IPS-20b (cell line): ENCODE measurements around the gene IL12RB1.

Source experiments
- H3K27ac ChIP-seq: one replicate; pipeline ENCODE4 v1.5.1; 2013; ENCODE audit warnings: low read length
- H3K27me3 ChIP-seq: 2 replicates; pipeline ENCODE4 v1.6.1; 2013; ENCODE audit warnings: mild to moderate bottlenecking, low read length, inconsistent platforms; ENCODE audit not compliant: insufficient read depth
- H3K36me3 ChIP-seq: 2 replicates; pipeline ENCODE4 v1.6.1; 2013; ENCODE audit warnings: low read depth, mild to moderate bottlenecking, inconsistent platforms, low read length, moderate library complexity; ENCODE audit not compliant: insufficient read depth
- H3K4me1 ChIP-seq: 2 replicates; pipeline ENCODE4 v1.6.1; 2013; ENCODE audit warnings: mild to moderate bottlenecking, control low read depth, inconsistent platforms, low read length, moderate library complexity; ENCODE audit not compliant: insufficient read depth
- H3K4me3 ChIP-seq: 2 replicates; pipeline ENCODE4 v1.5.1; 2013; ENCODE audit warnings: mild to moderate bottlenecking, low read length, inconsistent platforms
- H3K9ac ChIP-seq: 2 replicates; pipeline ENCODE4 v1.6.1; 2013; ENCODE audit warnings: low read depth, mild to moderate bottlenecking, inconsistent platforms, low read length, moderate library complexity
- H3K9me3 ChIP-seq: 2 replicates; pipeline ENCODE4 v1.6.1; 2013; ENCODE audit warnings: mild to moderate bottlenecking, low read depth, low read length, inconsistent platforms; ENCODE audit not compliant: insufficient read depth

IL12RB1 gene

DNA sequence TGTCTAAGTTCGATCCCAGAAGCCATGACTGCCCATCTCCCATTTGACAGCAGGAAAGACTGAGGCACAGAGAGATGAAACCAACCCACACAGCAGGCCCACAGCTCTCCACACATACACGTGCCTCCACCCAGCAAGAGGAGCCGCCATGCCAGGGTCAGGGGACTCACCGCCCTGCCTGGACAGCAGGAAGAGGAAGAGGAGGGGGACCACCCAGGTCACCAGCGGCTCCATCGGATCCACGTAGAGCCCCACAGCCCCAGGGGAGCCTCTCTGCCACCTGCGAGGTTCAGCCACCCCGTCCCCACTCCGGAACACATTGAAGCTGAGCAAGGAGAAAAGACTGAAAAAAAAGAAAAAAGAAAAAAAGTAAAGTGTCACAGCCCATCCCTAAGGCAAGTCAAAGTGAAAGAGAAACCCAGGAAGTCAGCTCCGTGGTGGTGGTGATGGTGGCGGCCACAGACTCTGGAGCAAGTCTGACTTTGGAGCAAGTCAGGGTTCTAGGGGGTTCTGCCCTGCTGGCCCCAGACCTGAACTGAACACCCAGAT, at the start of gene IL12RB1:
IL12RB1 (minus strand) TSS at position 345 of the 549 bp plus-strand sequence; CDS start at position 234, 111 bp downstream.
- H3K4me1 ChIP-seq, result no peaks in the 10 kb centered on the region
- H3K36me3 ChIP-seq, result no peaks in the 10 kb centered on the region
- no peak within 1 kb of the TSS for H3K4me3 ChIP-seq
- H3K9ac ChIP-seq, result no peak within 1 kb of the TSS
- no peaks in the 10 kb centered on the region for H3K27me3 ChIP-seq
- H3K9me3 ChIP-seq, result no peaks in the 10 kb centered on the region
- no peak within 1 kb of the TSS for H3K27ac ChIP-seq

DNA sequence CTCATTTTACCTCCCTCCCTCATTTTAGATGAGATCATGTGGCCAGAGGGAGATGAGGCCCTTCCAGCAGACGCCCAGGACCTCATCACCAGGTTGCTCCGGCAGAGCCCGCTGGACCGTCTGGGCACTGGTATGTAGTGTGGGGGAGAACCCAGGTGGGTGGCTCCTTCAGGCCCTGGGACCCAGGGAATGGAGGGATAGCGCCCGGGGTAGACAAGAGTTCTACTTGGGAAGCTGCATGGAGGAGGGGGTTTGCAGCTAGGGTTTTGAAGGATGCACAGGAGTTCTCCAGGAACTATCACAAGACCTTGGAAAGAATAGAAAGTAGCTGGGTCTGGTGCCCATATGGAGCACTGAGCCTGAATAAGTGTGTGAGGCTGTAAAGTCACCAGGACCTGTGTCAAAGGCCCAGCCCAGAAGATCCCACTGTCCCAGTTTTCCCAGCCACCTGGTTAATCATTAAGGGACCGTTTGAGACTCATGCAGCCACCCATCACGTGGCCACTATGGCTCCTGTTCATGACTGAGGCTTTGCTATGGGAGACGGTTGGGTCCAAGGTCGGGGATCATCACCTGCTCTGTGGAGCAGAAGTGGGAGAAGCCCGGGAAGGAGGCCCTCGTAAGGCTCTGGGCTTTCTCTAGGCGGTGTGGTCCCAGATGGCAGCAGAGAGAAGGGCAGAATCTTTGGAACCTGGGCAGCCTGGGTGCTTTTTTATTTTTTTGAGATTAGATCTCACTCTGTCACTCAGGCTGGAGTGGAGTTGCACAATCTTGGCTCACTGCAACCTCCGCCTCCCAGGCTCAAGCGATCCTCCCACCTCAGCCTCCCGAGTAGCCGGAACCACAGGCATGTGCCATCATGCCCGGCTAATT, 49.2 kb upstream of the IL12RB1 start:
- Histone ChIP-seq H3K27me3 (no peaks in the 10 kb centered on the region), H3K4me1 (no peaks in the 10 kb centered on the region), H3K36me3 (peaks cover 30% of the 10 kb centered on the region), H3K27ac (no peak overlapping the region), H3K4me3 (no peak overlapping the region), H3K9ac (no peak overlapping the region), H3K9me3 (no peaks in the 10 kb centered on the region)

DNA sequence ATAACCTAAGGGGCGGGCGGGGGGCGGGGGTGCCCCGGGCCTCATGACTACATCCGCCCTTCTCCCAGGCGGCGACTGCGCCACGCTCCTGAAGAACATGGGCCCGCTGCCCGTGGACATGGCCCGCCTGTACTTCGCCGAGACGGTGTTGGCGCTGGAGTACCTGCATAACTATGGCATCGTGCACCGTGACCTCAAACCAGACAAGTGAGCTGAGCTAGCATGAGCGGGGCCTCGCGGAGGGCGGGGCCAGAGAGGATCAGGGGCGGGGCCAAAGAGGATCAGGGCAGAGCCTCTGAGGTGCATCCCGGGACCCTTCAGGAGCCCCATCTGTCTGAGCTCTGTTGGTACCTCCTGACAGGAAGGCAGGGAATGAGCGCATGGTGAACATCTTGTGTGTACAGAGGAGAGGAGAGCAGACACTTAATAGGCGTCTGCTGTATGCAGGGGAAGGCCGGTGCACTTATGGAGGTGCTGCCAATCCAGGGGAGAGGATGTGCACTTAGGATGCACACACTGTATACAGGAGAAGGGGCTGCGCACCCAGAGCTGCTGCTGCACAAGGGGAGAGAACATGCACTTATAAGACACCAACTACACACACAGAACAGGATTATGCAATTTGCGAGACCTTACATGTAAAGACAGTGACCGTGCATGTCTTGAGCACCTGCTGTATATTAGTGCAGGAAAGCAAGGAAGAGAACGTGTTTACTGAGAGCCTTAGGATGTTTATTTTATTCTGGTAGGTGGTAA, 45.3 kb upstream of the IL12RB1 start:
- Histone ChIP-seq H3K27ac (no peak overlapping the region), H3K4me3 (no peak overlapping the region), H3K36me3 (peaks cover 30% of the 10 kb centered on the region), H3K4me1 (no peaks in the 10 kb centered on the region), H3K9me3 (no peaks in the 10 kb centered on the region), H3K27me3 (no peaks in the 10 kb centered on the region), H3K9ac (no peak overlapping the region)

DNA sequence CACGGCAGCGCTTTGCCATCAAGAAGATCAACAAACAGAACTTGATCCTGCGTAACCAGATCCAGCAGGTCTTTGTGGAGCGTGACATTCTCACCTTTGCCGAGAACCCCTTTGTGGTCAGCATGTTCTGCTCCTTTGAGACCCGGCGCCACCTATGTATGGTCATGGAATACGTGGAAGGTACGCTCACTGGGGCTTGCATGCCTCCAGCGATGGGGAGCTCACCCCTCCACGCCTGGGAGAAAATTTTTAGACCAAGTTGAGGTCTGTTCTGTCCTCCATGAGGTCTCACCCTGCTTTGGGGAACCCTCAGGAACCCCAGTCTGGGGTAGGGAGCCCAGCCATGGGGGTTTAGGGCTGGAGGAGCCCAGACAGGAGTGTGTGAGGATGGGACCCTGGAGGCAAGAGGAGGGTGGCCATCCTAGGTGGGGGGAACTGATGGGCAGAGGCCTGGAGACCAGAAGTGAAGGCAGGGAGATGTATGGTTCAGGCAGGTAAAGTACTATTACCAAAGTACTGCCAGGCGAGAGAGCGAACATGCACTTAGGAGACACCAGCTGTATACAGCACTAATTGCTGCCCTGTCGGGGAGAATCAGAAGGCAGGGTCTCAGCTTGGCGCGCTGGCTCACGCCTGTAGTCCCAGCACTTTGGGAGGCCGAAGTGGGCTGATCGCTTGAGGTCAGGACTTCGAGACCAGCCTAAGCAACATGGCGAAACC, 43.9 kb upstream of the IL12RB1 start:
- no peak overlapping the region for H3K4me3 ChIP-seq

DNA sequence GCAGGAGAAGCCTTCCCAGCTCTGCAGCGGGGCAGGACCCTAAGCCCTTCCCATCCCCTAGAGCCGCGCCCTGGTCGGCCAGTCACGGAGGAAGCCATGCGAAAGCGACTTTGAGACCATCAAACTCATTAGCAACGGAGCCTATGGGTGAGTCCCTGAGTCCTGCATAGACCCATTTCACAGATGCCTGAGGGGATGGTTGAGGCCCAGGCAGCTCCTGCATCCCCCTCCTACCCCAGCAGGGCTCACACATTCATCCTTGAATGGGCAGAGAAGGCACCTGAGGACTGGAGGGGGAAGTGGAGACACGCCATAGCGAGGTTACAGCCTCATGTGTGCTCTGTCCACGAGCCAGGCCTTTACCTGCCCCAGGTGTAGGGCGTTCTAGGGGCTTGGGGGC, 42.1 kb upstream of the IL12RB1 start:
- Histone ChIP-seq H3K27me3 (no peaks in the 10 kb centered on the region), H3K4me1 (no peaks in the 10 kb centered on the region), H3K4me3 (no peak overlapping the region), H3K9me3 (no peaks in the 10 kb centered on the region), H3K36me3 (peaks cover 31% of the 10 kb centered on the region), H3K27ac (no peak overlapping the region), H3K9ac (no peak overlapping the region)

More for the DNA sequence above, 43.9 kb upstream of the IL12RB1 start:
- H3K27me3 ChIP-seq, result no peaks in the 10 kb centered on the region
- peaks cover 24% of the 10 kb centered on the region for H3K36me3 ChIP-seq
- no peak overlapping the region for H3K9ac ChIP-seq
- H3K9me3 ChIP-seq, result no peaks in the 10 kb centered on the region
- H3K4me1 ChIP-seq, result no peaks in the 10 kb centered on the region
- no peak overlapping the region for H3K27ac ChIP-seq

DNA sequence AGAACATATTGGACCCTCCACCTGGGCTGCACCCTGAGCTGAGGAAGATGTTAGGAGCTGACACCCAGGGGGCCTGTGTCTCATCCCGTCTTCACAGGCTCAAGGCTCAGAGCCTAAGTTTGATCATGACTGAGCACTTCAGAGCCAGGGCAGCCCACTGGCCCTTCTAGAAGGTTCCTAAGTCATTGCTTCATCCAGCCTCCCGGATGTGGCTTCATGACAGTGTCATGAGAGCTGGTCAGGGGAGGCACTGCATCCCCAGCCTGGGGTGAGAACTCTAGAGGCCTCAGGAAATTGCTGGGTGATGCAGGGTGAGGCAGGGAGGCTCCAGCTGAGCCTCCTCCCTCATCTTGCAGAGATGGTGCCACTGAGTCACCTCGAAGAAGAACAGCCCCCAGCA, 41.3 kb upstream of the IL12RB1 start:
- no peak overlapping the region for H3K4me3 ChIP-seq
- H3K9ac ChIP-seq, result no peak overlapping the region
- H3K27me3 ChIP-seq, result no peaks in the 10 kb centered on the region
- H3K4me1 ChIP-seq, result no peaks in the 10 kb centered on the region
- H3K27ac ChIP-seq, result no peak overlapping the region
- H3K36me3 ChIP-seq, result peaks cover 36% of the 10 kb centered on the region
- H3K9me3 ChIP-seq, result no peaks in the 10 kb centered on the region

DNA sequence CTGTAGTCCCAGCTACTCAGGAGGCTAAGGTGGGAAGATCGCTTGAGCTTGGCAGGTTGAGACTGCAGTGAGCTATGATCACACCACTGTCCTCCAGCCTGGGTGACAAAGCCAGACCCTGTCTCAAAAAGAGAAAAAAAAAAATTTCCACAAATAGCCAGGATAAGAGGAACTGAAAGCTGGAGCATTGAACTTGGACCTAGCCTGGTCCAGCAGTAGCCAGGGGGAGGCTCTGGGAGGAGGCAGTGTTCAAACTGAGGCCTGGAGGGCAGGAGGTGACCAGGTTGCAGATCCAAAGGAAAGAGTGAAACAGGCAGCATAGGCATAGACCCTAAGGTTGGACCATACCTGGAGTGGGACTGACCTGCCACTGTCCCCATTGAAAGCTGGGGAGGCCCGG, 39.4 kb upstream of the IL12RB1 start:
- H3K27me3 ChIP-seq, result no peaks in the 10 kb centered on the region
- H3K4me1 ChIP-seq, result no peaks in the 10 kb centered on the region
- no peak overlapping the region for H3K4me3 ChIP-seq
- H3K9ac ChIP-seq, result no peak overlapping the region
- no peaks in the 10 kb centered on the region for H3K9me3 ChIP-seq
- peaks cover 37% of the 10 kb centered on the region for H3K36me3 ChIP-seq
- H3K27ac ChIP-seq, result no peak overlapping the region

DNA sequence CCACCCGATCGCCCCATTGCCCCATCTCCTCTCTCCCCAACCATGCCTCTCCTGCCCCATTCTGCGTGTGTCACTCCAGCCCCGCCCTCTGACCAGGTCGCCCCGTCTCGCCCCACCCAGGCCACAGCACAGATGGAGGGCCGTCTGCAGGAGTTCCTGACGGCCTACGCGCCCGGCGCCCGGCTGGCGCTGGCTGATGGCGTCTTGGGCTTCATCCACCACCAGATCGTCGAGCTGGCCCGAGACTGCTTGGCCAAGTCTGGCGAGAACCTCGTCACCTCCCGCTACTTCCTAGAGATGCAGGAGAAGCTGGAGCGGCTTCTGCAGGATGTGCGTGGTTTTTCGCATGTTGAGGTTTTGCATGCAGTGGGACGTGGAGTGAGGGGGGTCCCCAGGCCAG, 37.1 kb upstream of the IL12RB1 start:
- H3K36me3 ChIP-seq, result peaks cover 24% of the 10 kb centered on the region
- H3K27ac ChIP-seq, result no peak overlapping the region

DNA sequence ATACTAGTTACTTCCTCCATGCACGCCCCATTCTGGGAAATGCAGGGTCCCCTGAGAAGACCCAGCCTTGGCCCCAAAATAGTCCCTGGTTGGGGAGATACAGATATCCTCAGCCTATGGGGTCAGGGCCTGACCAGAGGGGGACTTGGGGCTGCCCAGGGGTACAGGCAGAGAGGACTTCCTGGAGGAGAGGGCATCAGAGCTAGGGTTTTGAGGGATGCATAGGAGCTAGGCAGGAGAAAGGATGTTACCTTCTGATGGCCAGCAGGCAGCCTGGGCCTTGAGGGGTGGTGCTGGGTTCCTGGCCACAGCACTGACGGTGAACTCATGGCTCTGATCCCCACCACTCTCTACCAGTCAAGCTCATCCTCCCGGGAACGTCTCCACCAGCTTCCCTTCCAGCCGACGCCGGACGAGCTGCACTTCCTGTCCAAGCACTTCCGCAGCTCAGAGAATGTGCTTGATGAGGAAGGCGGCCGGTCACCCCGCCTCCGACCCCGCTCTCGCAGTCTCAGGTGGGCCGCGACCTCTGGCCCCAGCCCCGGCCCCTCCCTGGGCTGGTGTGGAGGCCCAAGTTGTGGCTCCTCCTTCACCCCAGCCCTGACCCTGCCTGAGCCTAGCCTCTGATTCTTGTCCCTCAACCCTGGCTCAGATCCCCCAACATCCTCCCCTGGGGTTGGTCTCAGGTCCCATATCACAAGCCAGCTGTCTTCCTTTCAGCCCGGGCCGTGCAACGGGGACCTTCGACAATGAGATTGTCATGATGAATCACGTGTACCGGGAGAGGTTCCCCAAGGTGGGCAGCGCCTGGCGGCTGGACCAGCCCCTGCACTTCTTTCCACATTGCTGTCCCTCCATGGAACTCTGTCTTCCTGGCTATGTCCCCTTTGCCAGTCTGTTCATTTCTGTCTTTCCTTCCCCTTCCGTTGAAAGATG, 36.4 kb upstream of the IL12RB1 start:
- Histone ChIP-seq H3K4me1 (no peaks in the 10 kb centered on the region; the same call in none of the 2 replicates), H3K36me3 (peaks cover 20% of the 10 kb centered on the region), H3K9me3 (no peaks in the 10 kb centered on the region), H3K27me3 (peaks cover 6% of the 10 kb centered on the region; the same call in 1 of the 2 replicates), H3K4me3 (no peak overlapping the region), H3K9ac (no peak overlapping the region), H3K27ac (no peak overlapping the region)

More for the DNA sequence above, 37.1 kb upstream of the IL12RB1 start:
- no peak overlapping the region for H3K9ac ChIP-seq
- no peaks in the 10 kb centered on the region for H3K9me3 ChIP-seq
- H3K27me3 ChIP-seq, result peaks cover 4% of the 10 kb centered on the region; the same call in 1 of the 2 replicates
- no peak overlapping the region for H3K4me3 ChIP-seq
- no peaks in the 10 kb centered on the region; the same call in none of the 2 replicates for H3K4me1 ChIP-seq

DNA sequence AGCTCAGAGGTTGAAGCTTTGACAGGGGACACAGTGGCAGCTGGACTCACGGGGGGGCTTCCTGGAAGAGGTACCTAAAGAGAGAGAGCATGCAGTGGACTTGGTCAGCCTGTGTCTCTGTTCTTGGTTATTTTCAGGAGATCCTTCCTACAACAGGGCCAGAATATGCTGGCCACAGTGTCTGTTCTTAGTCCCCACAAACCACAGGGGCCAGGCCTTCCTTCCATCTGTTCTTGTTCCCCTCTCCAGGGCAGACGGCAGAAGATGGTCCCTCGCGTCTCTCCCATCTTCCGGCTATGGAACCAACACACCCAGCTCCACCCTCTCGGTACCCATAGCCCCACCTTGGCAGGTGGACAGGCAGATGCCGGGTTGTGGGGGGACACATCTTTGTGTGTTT, 35.7 kb upstream of the IL12RB1 start:
- no peak overlapping the region for H3K27ac ChIP-seq
- H3K36me3 ChIP-seq, result peaks cover 20% of the 10 kb centered on the region
- no peak overlapping the region for H3K9ac ChIP-seq

More for the DNA sequence above, 35.7 kb upstream of the IL12RB1 start:
- H3K9me3 ChIP-seq, result no peaks in the 10 kb centered on the region
- H3K4me3 ChIP-seq, result no peak overlapping the region
- H3K27me3 ChIP-seq, result peaks cover 6% of the 10 kb centered on the region; the same call in 1 of the 2 replicates
- H3K4me1 ChIP-seq, result peaks cover 1% of the 10 kb centered on the region
